ENCODE data around the gene PDIA6.
"Not testable (repeated sequence)": the region's sequence is repeated elsewhere in the genome, so short reads cannot be mapped to it uniquely, and the experiment has no call there.

GRCh38 chr2:10818305-10818704 lies 5.7 kb upstream of the PDIA6 start:
- not testable (repeated sequence) for TF ChIP-seq CTCF (conservative IDR thresholded peaks at IDR 0.05 in 1 of 2, IDR thresholded peaks at IDR 0.05 in 1 of 2; ENCODE audit: low read depth in 1 of 2, low read length in 2 of 2); EZH2 (IDR thresholded peaks at IDR 0.05; ENCODE audit: low read length, missing control alignments)

Data from fibroblast of lung (primary cell).